Measurements from ENCODE around the gene PRKAR2B.
A peak's percentile ranks its signal among the peaks of the same experiment; 100 is the strongest.

Gene PRKAR2B

GRCh38 chr7:107044347-107045194 is at the start of gene PRKAR2B:
TSS of gene PRKAR2B (plus strand) at chr7:107044705. CDS start at chr7:107044908, 203 bp downstream.
- Mint-ChIP-seq H3K4me1 (peaks cover 28% of the 10 kb centered on the region), H3K36me3 (ENCODE audit: low read depth) (no peaks in the 10 kb centered on the region), H3K4me3 (peak within 1 kb of the TSS; percentile 90), H3K27ac (no peak within 1 kb of the TSS), H3K9me3 (peaks cover 9% of the 10 kb centered on the region), H3K27me3 (ENCODE audit: low read depth, poor library complexity) (peaks cover 28% of the 10 kb centered on the region)
- DNase-seq = peak; percentile 92
- no peak for TF ChIP-seq CTCF (IDR thresholded peaks at IDR 0.05)

- Mint-ChIP-seq H3K27ac (no peak overlapping the region), H3K36me3 (ENCODE audit: low read depth) (no peaks in the 10 kb centered on the region), H3K9me3 (peaks cover 8% of the 10 kb centered on the region), H3K4me3 (no peak overlapping the region), H3K27me3 (ENCODE audit: low read depth, poor library complexity) (peaks cover 4% of the 10 kb centered on the region), H3K4me1 (peaks cover 7% of the 10 kb centered on the region)
- no peak for TF ChIP-seq CTCF (IDR thresholded peaks at IDR 0.05)
- DNase-seq = no peak
Measured at GRCh38 chr7:106994833-106995232, 49.7 kb upstream of the PRKAR2B start.

GRCh38 chr7:106997487-106998271 is 46.8 kb upstream of the PRKAR2B start:
- Mint-ChIP-seq H3K4me1 (no peaks in the 10 kb centered on the region), H3K9me3 (peaks cover 8% of the 10 kb centered on the region), H3K27ac (no peak overlapping the region), H3K36me3 (ENCODE audit: low read depth) (no peaks in the 10 kb centered on the region), H3K27me3 (ENCODE audit: low read depth, poor library complexity) (peaks cover 4% of the 10 kb centered on the region), H3K4me3 (no peak overlapping the region)
- no peak for TF ChIP-seq CTCF (IDR thresholded peaks at IDR 0.05)
- DNase-seq = no peak

- no peak overlapping the region for H3K27ac Mint-ChIP-seq
- H3K4me1 Mint-ChIP-seq = no peaks in the 10 kb centered on the region
- peaks cover 8% of the 10 kb centered on the region for H3K9me3 Mint-ChIP-seq
- no peak for DNase-seq
- no peaks in the 10 kb centered on the region for H3K27me3 Mint-ChIP-seq (ENCODE audit: low read depth, poor library complexity)
- no peak for TF ChIP-seq CTCF (IDR thresholded peaks at IDR 0.05)
- H3K36me3 Mint-ChIP-seq (ENCODE audit: low read depth) = no peaks in the 10 kb centered on the region
- no peak overlapping the region for H3K4me3 Mint-ChIP-seq
Measured at GRCh38 chr7:106999023-106999422, 45.5 kb upstream of the PRKAR2B start.

- DNase-seq = no peak
Measured at GRCh38 chr7:107001490-107001889, 43.0 kb upstream of the PRKAR2B start.

More at GRCh38 chr7:107001490-107001889, 43.0 kb upstream of the PRKAR2B start:
- no peaks in the 10 kb centered on the region for H3K36me3 Mint-ChIP-seq (ENCODE audit: low read depth)
- no peak overlapping the region for H3K27ac Mint-ChIP-seq
- H3K9me3 Mint-ChIP-seq = no peaks in the 10 kb centered on the region
- no peaks in the 10 kb centered on the region for H3K4me1 Mint-ChIP-seq
- no peak overlapping the region for H3K4me3 Mint-ChIP-seq
- no peaks in the 10 kb centered on the region for H3K27me3 Mint-ChIP-seq (ENCODE audit: low read depth, poor library complexity)
- no peak for TF ChIP-seq CTCF (IDR thresholded peaks at IDR 0.05)
